ENCODE measurements around the gene NKX6-1.

The NKX6-1 gene

GRCh38 chr4:84492290-84492689 is 6.8 kb downstream of the NKX6-1 start:
- H3K27ac ChIP-seq = peak overlapping the region; percentile 79
- no peak overlapping the region for H3K9ac ChIP-seq (ENCODE audit: insufficient read length)
- no peak for DNase-seq (ENCODE audit: low read depth, low spot score)
- H3K4me3 ChIP-seq = no peak overlapping the region
- H3K36me3 ChIP-seq (ENCODE audit: insufficient read depth, low read length) = peaks cover 59% of the 10 kb centered on the region
- no peaks in the 10 kb centered on the region for H3K9me3 ChIP-seq (ENCODE audit: low read depth, low read length)
- TF ChIP-seq POLR2AphosphoS5 (IDR thresholded peaks at IDR 0.05; ENCODE audit: borderline replicate concordance, low read depth, low read length) = no peak
- TF ChIP-seq FOXP2 (optimal IDR thresholded peaks at IDR 0.05; ENCODE audit: control extremely low read depth, extremely low read length, insufficient read depth) = no peak

GRCh38 chr4:84491481-84491880 is 7.6 kb downstream of the NKX6-1 start:
- no peak for DNase-seq (ENCODE audit: low read depth, low spot score)
- Histone ChIP-seq H3K36me3 (ENCODE audit: insufficient read depth, low read length) (peaks cover 50% of the 10 kb centered on the region), H3K27ac (peak overlapping the region; percentile 79), H3K4me3 (no peak overlapping the region), H3K9me3 (ENCODE audit: low read depth, low read length) (no peaks in the 10 kb centered on the region), H3K9ac (ENCODE audit: insufficient read length) (no peak overlapping the region)
- TF ChIP-seq FOXP2 (optimal IDR thresholded peaks at IDR 0.05; ENCODE audit: control extremely low read depth, extremely low read length, insufficient read depth) (no peak), EZH2 (IDR thresholded peaks at IDR 0.05) (no peak), POLR2AphosphoS5 (IDR thresholded peaks at IDR 0.05; ENCODE audit: borderline replicate concordance, low read depth, low read length) (no peak)

GRCh38 chr4:84490663-84491062 is 8.4 kb downstream of the NKX6-1 start:
- Histone ChIP-seq H3K27ac (peak overlapping the region; percentile 79), H3K4me3 (no peak overlapping the region), H3K9ac (ENCODE audit: insufficient read length) (no peak overlapping the region), H3K9me3 (ENCODE audit: low read depth, low read length) (no peaks in the 10 kb centered on the region), H3K36me3 (ENCODE audit: insufficient read depth, low read length) (peaks cover 42% of the 10 kb centered on the region)
- TF ChIP-seq EZH2 (IDR thresholded peaks at IDR 0.05) = no peak
- TF ChIP-seq POLR2AphosphoS5 (IDR thresholded peaks at IDR 0.05; ENCODE audit: borderline replicate concordance, low read depth, low read length) = no peak; the same call in 1 of the 2 replicates
- TF ChIP-seq FOXP2 (optimal IDR thresholded peaks at IDR 0.05; ENCODE audit: control extremely low read depth, extremely low read length, insufficient read depth) = no peak
- no peak for DNase-seq (ENCODE audit: low read depth, low spot score)

- no peak overlapping the region for H3K9ac ChIP-seq (ENCODE audit: insufficient read length)
- DNase-seq (ENCODE audit: low read depth, low spot score) = no peak
- no peaks in the 10 kb centered on the region for H3K36me3 ChIP-seq (ENCODE audit: insufficient read depth, low read length)
- no peak overlapping the region for H3K27ac ChIP-seq
- no peak for TF ChIP-seq POLR2AphosphoS5 (IDR thresholded peaks at IDR 0.05; ENCODE audit: borderline replicate concordance, low read depth, low read length)
- no peak for TF ChIP-seq EZH2 (IDR thresholded peaks at IDR 0.05)
- no peak for TF ChIP-seq FOXP2 (optimal IDR thresholded peaks at IDR 0.05; ENCODE audit: control extremely low read depth, extremely low read length, insufficient read depth)
- H3K9me3 ChIP-seq (ENCODE audit: low read depth, low read length) = no peaks in the 10 kb centered on the region
- no peak overlapping the region for H3K4me3 ChIP-seq
Observed at GRCh38 chr4:84484236-84484635, 14.9 kb downstream of the NKX6-1 start.

- no peak for DNase-seq (ENCODE audit: low read depth, low spot score)
- no peak overlapping the region for H3K27ac ChIP-seq
- H3K36me3 ChIP-seq (ENCODE audit: insufficient read depth, low read length) = no peaks in the 10 kb centered on the region
- no peak overlapping the region for H3K4me3 ChIP-seq
- H3K9me3 ChIP-seq (ENCODE audit: low read depth, low read length) = no peaks in the 10 kb centered on the region
- TF ChIP-seq POLR2AphosphoS5 (IDR thresholded peaks at IDR 0.05; ENCODE audit: borderline replicate concordance, low read depth, low read length) (no peak), FOXP2 (optimal IDR thresholded peaks at IDR 0.05; ENCODE audit: control extremely low read depth, extremely low read length, insufficient read depth) (no peak), EZH2 (IDR thresholded peaks at IDR 0.05) (no peak)
- H3K9ac ChIP-seq (ENCODE audit: insufficient read length) = no peak overlapping the region
Observed at GRCh38 chr4:84483688-84484087, 15.4 kb downstream of the NKX6-1 start.

- TF ChIP-seq FOXP2 (optimal IDR thresholded peaks at IDR 0.05; ENCODE audit: control extremely low read depth, extremely low read length, insufficient read depth) (no peak), EZH2 (IDR thresholded peaks at IDR 0.05) (no peak), POLR2AphosphoS5 (IDR thresholded peaks at IDR 0.05; ENCODE audit: borderline replicate concordance, low read depth, low read length) (no peak)
- H3K27ac ChIP-seq = no peak overlapping the region
- no peak overlapping the region for H3K9ac ChIP-seq (ENCODE audit: insufficient read length)
- H3K4me3 ChIP-seq = no peak overlapping the region
- H3K36me3 ChIP-seq (ENCODE audit: insufficient read depth, low read length) = no peaks in the 10 kb centered on the region
- H3K9me3 ChIP-seq (ENCODE audit: low read depth, low read length) = no peaks in the 10 kb centered on the region
- no peak for DNase-seq (ENCODE audit: low read depth, low spot score)
Observed at GRCh38 chr4:84482564-84483563, 16.2 kb downstream of the NKX6-1 start.

- no peak overlapping the region for H3K27ac ChIP-seq
- no peaks in the 10 kb centered on the region for H3K9me3 ChIP-seq (ENCODE audit: low read depth, low read length)
- no peak overlapping the region for H3K4me3 ChIP-seq
- H3K36me3 ChIP-seq (ENCODE audit: insufficient read depth, low read length) = no peaks in the 10 kb centered on the region
- DNase-seq (ENCODE audit: low read depth, low spot score) = no peak
- no peak for TF ChIP-seq POLR2AphosphoS5 (IDR thresholded peaks at IDR 0.05; ENCODE audit: borderline replicate concordance, low read depth, low read length)
- TF ChIP-seq EZH2 (IDR thresholded peaks at IDR 0.05) = no peak
- no peak for TF ChIP-seq FOXP2 (optimal IDR thresholded peaks at IDR 0.05; ENCODE audit: control extremely low read depth, extremely low read length, insufficient read depth)
- H3K9ac ChIP-seq (ENCODE audit: insufficient read length) = no peak overlapping the region
Observed at GRCh38 chr4:84481860-84482245, 17.2 kb downstream of the NKX6-1 start.

- no peak for DNase-seq (ENCODE audit: low read depth, low spot score)
- H3K9ac ChIP-seq (ENCODE audit: insufficient read length) = no peak overlapping the region
- TF ChIP-seq FOXP2 (optimal IDR thresholded peaks at IDR 0.05; ENCODE audit: control extremely low read depth, extremely low read length, insufficient read depth) (no peak), EZH2 (IDR thresholded peaks at IDR 0.05) (no peak), POLR2AphosphoS5 (IDR thresholded peaks at IDR 0.05; ENCODE audit: borderline replicate concordance, low read depth, low read length) (no peak)
- H3K9me3 ChIP-seq (ENCODE audit: low read depth, low read length) = no peaks in the 10 kb centered on the region
- no peaks in the 10 kb centered on the region for H3K36me3 ChIP-seq (ENCODE audit: insufficient read depth, low read length)
- no peak overlapping the region for H3K4me3 ChIP-seq
- no peak overlapping the region for H3K27ac ChIP-seq
Observed at GRCh38 chr4:84481077-84481859, 17.8 kb downstream of the NKX6-1 start.
